ENCODE data around the gene FGF10. TPM values are rescaled to one million over a fixed set of nuclear protein-coding genes. Genes with fewer than 3 reads are reported as not detected.

FGF10 gene
- total RNA-seq, 3 donors from 2014 or later (not counting 1 experiment from before 2014, with no cell fraction given): not detected

GRCh38 chr5:44385291-44385900, 3.8 kb downstream of the FGF10 start:
- DNase-seq: no peak
- Mint-ChIP-seq H3K27me3 (ENCODE audit: low read depth in 2 of 2) (peaks cover 11 to 20% of the 10 kb centered on the region in 2 donors), H3K4me1 (no peaks in the 10 kb centered on the region), H3K36me3 (peaks cover 16% of the 10 kb centered on the region), H3K27ac (no peak overlapping the region), H3K9me3 (peaks cover 5 to 6% of the 10 kb centered on the region in 2 donors), H3K4me3 (no peak overlapping the region)
- Histone ChIP-seq H3K27me3 (ENCODE audit: control insufficient read depth, insufficient read depth, low read length) (peaks cover 11% of the 10 kb centered on the region), H3K36me3 (ENCODE audit: control insufficient read depth, insufficient read depth, low read length) (no peaks in the 10 kb centered on the region), H3K4me1 (ENCODE audit: control insufficient read depth, insufficient read depth, low read length) (no peaks in the 10 kb centered on the region), H3K27ac (ENCODE audit: low read length) (no peak overlapping the region), H3K4me3 (ENCODE audit: low read length) (no peak overlapping the region), H3K9me3 (ENCODE audit: control insufficient read depth, insufficient read depth, low read length) (no peaks in the 10 kb centered on the region)
- intact Hi-C loops (cut with micrococcal nuclease): no loop called here
- 67% methylated on average over 2 of the region's 4 CpGs for WGBS (ENCODE audit: insufficient coverage)
- ATAC-seq: no peak
- no peak for TF ChIP-seq CTCF (IDR thresholded peaks at IDR 0.05)

- DNase-seq (no peak), ATAC-seq (no peak)
- Mint-ChIP-seq H3K4me3 (no peak overlapping the region), H3K27me3 (ENCODE audit: low read depth in 2 of 2) (peaks cover 11 to 18% of the 10 kb centered on the region in 2 donors), H3K4me1 (no peaks in the 10 kb centered on the region), H3K9me3 (peaks cover 5% of the 10 kb centered on the region in 2 donors), H3K27ac (no peak overlapping the region), H3K36me3 (peaks cover 11% of the 10 kb centered on the region)
- Histone ChIP-seq H3K9me3 (ENCODE audit: control insufficient read depth, insufficient read depth, low read length) (no peaks in the 10 kb centered on the region), H3K4me1 (ENCODE audit: control insufficient read depth, insufficient read depth, low read length) (no peaks in the 10 kb centered on the region), H3K4me3 (ENCODE audit: low read length) (no peak overlapping the region), H3K27ac (ENCODE audit: low read length) (no peak overlapping the region), H3K36me3 (ENCODE audit: control insufficient read depth, insufficient read depth, low read length) (no peaks in the 10 kb centered on the region), H3K27me3 (ENCODE audit: control insufficient read depth, insufficient read depth, low read length) (peaks cover 11% of the 10 kb centered on the region)
- WGBS (ENCODE audit: insufficient coverage): no CpG with 5 or more reads among the region's 1 CpG
- no peak for TF ChIP-seq CTCF (IDR thresholded peaks at IDR 0.05)
- intact Hi-C loops (cut with micrococcal nuclease): no loop called here
Observed at GRCh38 chr5:44384816-44385215, 4.4 kb downstream of the FGF10 start.

GRCh38 chr5:44382894-44383293, 6.3 kb downstream of the FGF10 start:
- H3K9me3 Mint-ChIP-seq: peaks cover 5 to 15% of the 10 kb centered on the region in 2 donors
- DNase-seq: no peak
- H3K27ac ChIP-seq (ENCODE audit: low read length): no peak overlapping the region

More at GRCh38 chr5:44382894-44383293, 6.3 kb downstream of the FGF10 start:
- H3K4me3 ChIP-seq (ENCODE audit: low read length): no peak overlapping the region
- Mint-ChIP-seq H3K4me3 (no peak overlapping the region), H3K4me1 (no peaks in the 10 kb centered on the region), H3K36me3 (peaks cover 18% of the 10 kb centered on the region), H3K27ac (no peak overlapping the region), H3K27me3 (ENCODE audit: low read depth in 2 of 2) (peaks cover 11% of the 10 kb centered on the region in 2 donors)
- TF ChIP-seq CTCF (IDR thresholded peaks at IDR 0.05): no peak
- peaks cover 6% of the 10 kb centered on the region for H3K27me3 ChIP-seq (ENCODE audit: control insufficient read depth, insufficient read depth, low read length)
- ATAC-seq: no peak
- no peaks in the 10 kb centered on the region for H3K4me1 ChIP-seq (ENCODE audit: control insufficient read depth, insufficient read depth, low read length)
- H3K36me3 ChIP-seq (ENCODE audit: control insufficient read depth, insufficient read depth, low read length): no peaks in the 10 kb centered on the region
- intact Hi-C loops (cut with micrococcal nuclease): no loop called here
- no peaks in the 10 kb centered on the region for H3K9me3 ChIP-seq (ENCODE audit: control insufficient read depth, insufficient read depth, low read length)

All from natural killer cell (primary cell).